Trophoblast cell (in vitro differentiated cells and primary cell): Measurements from ENCODE around the gene ZNF23.
A peak's percentile ranks its signal among the peaks of the same experiment; 100 is the strongest.

Experiments
- DNase-seq, 2 donors: peaks; one replicate each; pipeline ENCODE4 v3.0.0-alpha.2; 2016
- H2AFZ ChIP-seq: 2 replicates; pipeline ENCODE4 v1.6.1; 2013; ENCODE audit warnings: low read length, moderate library complexity, mild to moderate bottlenecking; ENCODE audit not compliant: insufficient read depth, poor library complexity
- H2AK5ac ChIP-seq: 2 replicates; pipeline ENCODE4 v1.6.1; 2013; ENCODE audit warnings: mild to moderate bottlenecking, low read length
- H2BK120ac ChIP-seq: 2 replicates; pipeline ENCODE4 v1.6.1; 2013; ENCODE audit warnings: low read length, mild to moderate bottlenecking, moderate library complexity; ENCODE audit not compliant: insufficient read depth, poor library complexity
- H2BK12ac ChIP-seq: 2 replicates; pipeline ENCODE4 v1.6.1; 2013; ENCODE audit warnings: mild to moderate bottlenecking, low read length, moderate library complexity
- H2BK5ac ChIP-seq: 2 replicates; pipeline ENCODE4 v1.6.1; 2013; ENCODE audit warnings: low read length, low read depth, moderate library complexity, mild to moderate bottlenecking; ENCODE audit not compliant: poor library complexity
- H3K14ac ChIP-seq: 2 replicates; pipeline ENCODE4 v1.6.1; 2013; ENCODE audit warnings: mild to moderate bottlenecking, low read length
- H3K18ac ChIP-seq: 2 replicates; pipeline ENCODE4 v1.6.1; 2013; ENCODE audit warnings: mild to moderate bottlenecking, low read length
- H3K23ac ChIP-seq: 2 replicates; pipeline ENCODE4 v1.6.1; 2013; ENCODE audit warnings: low read length
- H3K27ac ChIP-seq: 2 replicates; pipeline ENCODE4 v1.5.1; 2013; ENCODE audit warnings: low read depth, mild to moderate bottlenecking, inconsistent platforms, low read length, moderate library complexity
- H3K27me3 ChIP-seq: 2 replicates; pipeline ENCODE4 v1.6.1; 2013; ENCODE audit warnings: inconsistent platforms, mild to moderate bottlenecking, low read length, moderate library complexity; ENCODE audit not compliant: insufficient read depth
- H3K36me3 ChIP-seq, 2 experiments: 1 replicate in 1 of 2; 2 replicates in 1 of 2; pipeline ENCODE4 v1.6.1; 2013; ENCODE audit warnings: low read length in 2 of 2, mild to moderate bottlenecking in 2 of 2, moderate library complexity in 1 of 2; ENCODE audit not compliant: insufficient read depth in 2 of 2, control insufficient read depth in 1 of 2
- H3K4ac ChIP-seq: 2 replicates; pipeline ENCODE4 v1.6.1; 2013; ENCODE audit warnings: low read depth, mild to moderate bottlenecking, low read length, moderate library complexity
- H3K4me1 ChIP-seq, 2 experiments: 1 replicate in 1 of 2; 2 replicates in 1 of 2; pipeline ENCODE4 v1.6.1; 2013; ENCODE audit warnings: low read length in 2 of 2, mild to moderate bottlenecking in 2 of 2, moderate library complexity in 1 of 2; ENCODE audit not compliant: insufficient read depth in 2 of 2, control insufficient read depth in 1 of 2
- H3K4me2 ChIP-seq: 2 replicates; pipeline ENCODE4 v1.6.1; 2013; ENCODE audit warnings: inconsistent platforms, mild to moderate bottlenecking, low read length, moderate library complexity
- H3K4me3 ChIP-seq: 2 replicates; pipeline ENCODE4 v1.5.1; 2013; ENCODE audit warnings: mild to moderate bottlenecking, low read depth, low read length, inconsistent platforms
- H3K79me1 ChIP-seq: one replicate; pipeline ENCODE4 v1.6.1; 2013; ENCODE audit warnings: low read length
- H3K79me2 ChIP-seq: 2 replicates; pipeline ENCODE4 v1.6.1; 2013; ENCODE audit warnings: low read length, mild to moderate bottlenecking; ENCODE audit not compliant: control insufficient read depth, insufficient read depth, poor library complexity
- H3K9ac ChIP-seq: 2 replicates; pipeline ENCODE4 v1.6.1; 2013; ENCODE audit warnings: mild to moderate bottlenecking, low read length
- H3K9me3 ChIP-seq: 2 replicates; pipeline ENCODE4 v1.6.1; 2013; ENCODE audit warnings: low read depth, mild to moderate bottlenecking, control low read depth, inconsistent platforms, low read length; ENCODE audit not compliant: insufficient read depth
- H4K12ac ChIP-seq: 2 replicates; pipeline ENCODE4 v1.6.1; 2013; ENCODE audit warnings: low read depth, mild to moderate bottlenecking, low read length, moderate library complexity
- H4K8ac ChIP-seq: 2 replicates; pipeline ENCODE4 v1.6.1; 2013; ENCODE audit warnings: low read depth, mild to moderate bottlenecking, low read length, moderate library complexity
- H4K91ac ChIP-seq: one replicate; pipeline ENCODE4 v1.6.1; 2013; ENCODE audit warnings: low read depth, mild to moderate bottlenecking, low read length, moderate library complexity
- WGBS: extraction: QIAGEN DNeasy Blood & Tissue Kit; methylation state at CpG from one replicate; pipeline ENCODE4 v1.1.7; 2013; ENCODE audit warnings: missing lambda C conversion rate; ENCODE audit not compliant: insufficient read length, insufficient coverage; ENCODE audit errors: extremely low coverage; 5-methylcytosine and 5-hydroxymethylcytosine counted together

ZNF23 gene

GRCh38 chr16:71484006-71484893 is 22.2 kb upstream of the ZNF23 start:
- Histone ChIP-seq H3K23ac (no peak overlapping the region), H2AFZ (peak overlapping the region; percentile 100), H3K4me1 (peaks cover 0 to 2% of the 10 kb centered on the region in 2 experiments), H2AK5ac (no peak overlapping the region), H3K27me3 (no peaks in the 10 kb centered on the region), H3K14ac (peak overlapping the region; percentile 96), H4K91ac (peak overlapping the region; percentile 91), H2BK5ac (peak overlapping the region; percentile 73), H3K36me3 (no peaks in the 10 kb centered on the region), H4K8ac (peak overlapping the region; percentile 100), H3K79me2 (peaks cover 3% of the 10 kb centered on the region), H4K12ac (peak overlapping the region; percentile 99), H3K27ac (peak overlapping the region; percentile 18), H3K9ac (peak overlapping the region; percentile 77), H3K4ac (peak overlapping the region; percentile 72), H2BK12ac (peak overlapping the region; percentile 34), H3K9me3 (no peaks in the 10 kb centered on the region), H3K4me2 (peak overlapping the region; percentile 73), H2BK120ac (peak overlapping the region; percentile 78), H3K18ac (peak overlapping the region; percentile 80), H3K79me1 (peaks cover 3% of the 10 kb centered on the region), H3K4me3 (peak overlapping the region; percentile 88)
- no CpG with 5 or more reads among the region's 44 CpGs for WGBS
- peak; percentile 67 to 89 for DNase-seq

- Histone ChIP-seq H3K27ac (no peak overlapping the region), H4K91ac (no peak overlapping the region), H3K9ac (no peak overlapping the region), H4K12ac (no peak overlapping the region), H2BK5ac (no peak overlapping the region), H3K23ac (no peak overlapping the region), H3K79me1 (peaks cover 3% of the 10 kb centered on the region), H3K4me3 (no peak overlapping the region), H2AK5ac (no peak overlapping the region), H3K18ac (no peak overlapping the region), H3K4ac (no peak overlapping the region), H3K9me3 (no peaks in the 10 kb centered on the region), H2BK120ac (no peak overlapping the region), H2BK12ac (no peak overlapping the region), H2AFZ (no peak overlapping the region), H3K79me2 (peaks cover 3% of the 10 kb centered on the region), H3K27me3 (no peaks in the 10 kb centered on the region), H3K14ac (no peak overlapping the region), H3K4me1 (peaks cover 0 to 2% of the 10 kb centered on the region in 2 experiments), H4K8ac (no peak overlapping the region), H3K4me2 (no peak overlapping the region), H3K36me3 (no peaks in the 10 kb centered on the region)
- no CpG with 5 or more reads among the region's 5 CpGs for WGBS
- DNase-seq = peak; percentile 22 to 60
Observed at GRCh38 chr16:71482569-71482968, 20.5 kb upstream of the ZNF23 start.

GRCh38 chr16:71480956-71481355 is 18.9 kb upstream of the ZNF23 start:
- H4K8ac ChIP-seq = no peak overlapping the region
- H3K9ac ChIP-seq = no peak overlapping the region
- H2AK5ac ChIP-seq = no peak overlapping the region
- no peaks in the 10 kb centered on the region for H3K27me3 ChIP-seq
- no peaks in the 10 kb centered on the region for H3K9me3 ChIP-seq
- H3K4me2 ChIP-seq = no peak overlapping the region
- H2AFZ ChIP-seq = no peak overlapping the region
- H3K27ac ChIP-seq = no peak overlapping the region
- no peak for DNase-seq
- no peak overlapping the region for H4K91ac ChIP-seq
- no peak overlapping the region for H3K4ac ChIP-seq
- H3K23ac ChIP-seq = no peak overlapping the region
- H3K36me3 ChIP-seq = peaks cover 0 to 2% of the 10 kb centered on the region in 2 experiments
- H3K18ac ChIP-seq = no peak overlapping the region
- peaks cover 0 to 2% of the 10 kb centered on the region in 2 experiments for H3K4me1 ChIP-seq
- H2BK120ac ChIP-seq = no peak overlapping the region
- no peak overlapping the region for H3K4me3 ChIP-seq
- WGBS = no CpG with 5 or more reads among the region's 2 CpGs
- no peak overlapping the region for H3K14ac ChIP-seq
- H3K79me2 ChIP-seq = peaks cover 3% of the 10 kb centered on the region
- no peak overlapping the region for H2BK5ac ChIP-seq
- H3K79me1 ChIP-seq = peaks cover 3% of the 10 kb centered on the region
- no peak overlapping the region for H2BK12ac ChIP-seq
- H4K12ac ChIP-seq = no peak overlapping the region

DNA sequence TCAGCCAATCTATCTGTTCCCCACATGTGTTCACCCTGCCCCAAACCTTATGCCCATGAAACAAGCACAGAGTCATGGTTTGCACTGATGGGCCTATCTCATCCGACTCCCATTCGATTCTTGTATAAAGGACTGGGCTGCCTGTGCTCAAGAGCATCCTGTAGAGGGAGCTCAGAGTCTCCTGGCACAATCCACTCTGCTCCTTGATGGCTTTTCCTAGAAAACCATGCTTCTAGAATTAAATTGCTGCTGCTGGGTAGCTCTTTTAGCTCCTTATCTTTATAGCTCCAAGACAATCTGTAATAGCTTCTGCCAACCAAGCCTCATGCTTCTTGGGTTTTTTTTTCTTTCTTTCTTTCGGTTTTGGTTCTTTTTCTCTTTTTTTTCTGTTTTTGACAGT is 17.4 kb upstream of the ZNF23 start:
- H3K23ac ChIP-seq = no peak overlapping the region

More for the DNA sequence above, 17.4 kb upstream of the ZNF23 start:
- Histone ChIP-seq H4K12ac (no peak overlapping the region), H3K4me3 (no peak overlapping the region), H3K9me3 (no peaks in the 10 kb centered on the region), H2BK12ac (no peak overlapping the region), H4K8ac (no peak overlapping the region), H3K27me3 (no peaks in the 10 kb centered on the region), H3K4me1 (peaks cover 0 to 2% of the 10 kb centered on the region in 2 experiments), H3K79me2 (peaks cover 3% of the 10 kb centered on the region), H3K4ac (no peak overlapping the region), H2BK120ac (no peak overlapping the region), H3K9ac (no peak overlapping the region), H3K79me1 (peaks cover 3% of the 10 kb centered on the region), H2AK5ac (no peak overlapping the region), H3K27ac (no peak overlapping the region), H3K14ac (no peak overlapping the region), H3K4me2 (no peak overlapping the region), H3K36me3 (peaks cover 0 to 4% of the 10 kb centered on the region in 2 experiments), H2AFZ (no peak overlapping the region), H3K18ac (no peak overlapping the region), H2BK5ac (no peak overlapping the region), H4K91ac (no peak overlapping the region)
- peak; percentile 3 to 48 for DNase-seq
- no CpG with 5 or more reads among the region's 3 CpGs for WGBS
